Activated CD4-positive, alpha-beta T cell treated with anti-CD3 and anti-CD28 coated beads for 36 hours (primary cell): ENCODE data around the gene MAN1C1. TPM values are rescaled to one million over a fixed set of nuclear protein-coding genes. Genes with fewer than 3 reads are reported as not detected.
"Not testable (repeated sequence)": the region's sequence is repeated elsewhere in the genome, so short reads cannot be mapped to it uniquely, and the experiment has no call there.

Experiments used
- ATAC-seq: fragments of 200-7000 bp; cut with Tn5 transposase; one replicate; pipeline ENCODE4 v1.10.0; 2021; ENCODE audit warnings: mild to moderate bottlenecking, moderate library complexity
- CTCF ChIA-PET: fragments of 350-600 bp; sonication (Branson Sonifier 250); formaldehyde crosslinking; loops from one replicate; lab custom pipeline; 2021; ENCODE audit warnings: antibody characterized with exemption; lab: Charles Lee
- POLR2A ChIA-PET: fragments of 350-600 bp; sonication (Branson Sonifier 250); formaldehyde crosslinking; loops from one replicate; lab custom pipeline; 2021; ENCODE audit warnings: antibody characterized with exemption, inconsistent platforms; lab: Charles Lee
- DNase-seq: peaks from one replicate; pipeline ENCODE4 v3.0.0-alpha.2; 2020
- H3K27ac Mint-ChIP-seq: one replicate; pipeline ENCODE4 v1.8.0; 2021; ENCODE audit warnings: mixed read lengths
- H3K27me3 Mint-ChIP-seq: one replicate; pipeline ENCODE4 v1.8.0; 2021; ENCODE audit warnings: mixed read lengths
- H3K36me3 Mint-ChIP-seq: one replicate; pipeline ENCODE4 v1.8.0; 2021; ENCODE audit warnings: low read depth, mixed read lengths
- H3K4me1 Mint-ChIP-seq: one replicate; pipeline ENCODE4 v1.8.0; 2021; ENCODE audit warnings: mixed read lengths
- H3K4me3 Mint-ChIP-seq: one replicate; pipeline ENCODE4 v1.8.0; 2021; ENCODE audit warnings: mild to moderate bottlenecking, moderate library complexity, mixed read lengths
- H3K9me3 Mint-ChIP-seq: one replicate; pipeline ENCODE4 v1.8.0; 2021; ENCODE audit warnings: low read depth, mixed read lengths
- intact Hi-C, 2 experiments: fragments of 100-400 bp; cut with DNase I in 1 of 2; cut with micrococcal nuclease in 1 of 2; formaldehyde crosslinking; loops; one replicate each; pipeline versions ENCODE4 v1.14.2 to v1.15.1; 2022 to 2024; cut with DNase I, micrococcal nuclease
- total RNA-seq, 2 experiments: library from RNA; stranded (reverse); gene quantifications; one replicate each; pipeline ENCODE4 v1.2.3, GENCODE V29; 2021

Gene MAN1C1
- total RNA-seq, 2 experiments from 2014 or later, result 10.0 to 10.1 TPM

DNA sequence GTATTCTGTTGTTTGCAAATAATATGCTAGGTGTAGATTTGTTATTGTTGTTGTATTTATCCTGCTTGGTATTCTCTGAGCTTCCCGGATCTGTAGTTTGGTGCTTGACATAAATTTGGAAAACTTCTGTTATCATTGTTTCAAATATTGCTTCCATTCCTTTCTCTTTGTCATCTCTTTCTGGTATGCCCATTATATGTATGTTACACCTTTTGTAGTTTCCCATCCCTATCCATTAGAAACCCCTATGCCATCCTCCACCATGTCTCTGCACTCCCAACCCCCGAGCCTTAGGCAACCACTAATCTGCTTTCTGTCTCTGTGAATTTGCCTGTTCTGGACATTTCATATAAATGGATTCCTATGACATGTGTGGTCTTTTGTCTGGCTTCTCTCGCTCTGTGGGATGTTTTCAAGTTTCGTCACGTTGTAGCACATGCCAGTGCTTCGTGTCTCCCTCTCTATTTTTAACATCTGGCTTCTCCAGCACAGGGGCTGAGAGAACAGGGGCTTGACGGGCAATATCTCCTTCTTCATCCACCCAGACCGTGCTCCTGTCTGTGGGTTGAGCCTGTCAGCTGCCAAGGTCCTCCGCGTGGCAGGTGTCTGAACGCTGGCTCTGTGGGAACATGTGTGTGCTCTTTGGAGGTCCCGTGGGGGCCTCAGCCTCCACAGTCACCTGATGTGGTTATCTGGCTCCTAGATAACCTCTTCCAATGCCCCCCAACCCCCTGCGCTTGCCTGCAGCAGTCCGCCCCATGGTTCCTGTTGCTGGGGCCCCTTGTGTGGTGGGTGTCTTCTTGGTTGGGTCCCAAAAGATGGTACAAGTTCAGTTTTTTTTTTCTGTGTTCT lies 32.8 kb upstream of the MAN1C1 start:
- intact Hi-C loops, result no loop called here
- H3K4me3 Mint-ChIP-seq, result no peak overlapping the region
- H3K4me1 Mint-ChIP-seq, result peaks cover 2% of the 10 kb centered on the region
- H3K9me3 Mint-ChIP-seq, result no peaks in the 10 kb centered on the region
- ATAC-seq (no peak), DNase-seq (no peak)
- no peak overlapping the region for H3K27ac Mint-ChIP-seq
- CTCF ChIA-PET, result interaction anchor here (0.6 to 1.3 kb wide), 3 partner anchors 15 to 642 kb away, joined by 3 to 4 read pairs (median 3); no protein-coding TSS in a partner anchor
- POLR2A ChIA-PET, result no interaction called here
- no peaks in the 10 kb centered on the region for H3K36me3 Mint-ChIP-seq
- no peaks in the 10 kb centered on the region for H3K27me3 Mint-ChIP-seq

DNA sequence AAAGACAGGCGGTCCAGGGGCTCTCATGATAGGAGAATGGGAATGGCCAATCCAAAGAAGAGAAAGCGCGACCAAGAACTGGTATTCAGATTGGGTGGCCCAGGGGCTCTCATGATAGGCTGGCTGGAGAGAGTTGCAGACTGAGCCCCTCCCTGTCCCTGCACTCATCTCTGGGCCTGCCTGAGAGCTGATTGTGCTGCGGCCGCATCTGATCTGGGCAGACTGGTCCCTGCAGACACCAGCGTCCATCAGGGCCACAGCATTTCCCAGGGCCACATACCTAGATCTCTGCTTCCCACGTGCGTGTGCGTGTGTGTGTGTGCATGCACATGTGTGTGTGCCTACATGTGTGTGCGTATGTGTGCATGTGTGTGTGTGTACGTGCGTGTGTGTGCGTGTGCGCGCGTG lies 30.4 kb upstream of the MAN1C1 start:
- intact Hi-C loops, result no loop called here
- H3K36me3 Mint-ChIP-seq, result no peaks in the 10 kb centered on the region
- no peak for ATAC-seq
- no peak overlapping the region for H3K27ac Mint-ChIP-seq
- DNase-seq, result no peak
- H3K9me3 Mint-ChIP-seq, result no peaks in the 10 kb centered on the region
- H3K4me3 Mint-ChIP-seq, result no peak overlapping the region
- CTCF ChIA-PET, result no interaction called here
- POLR2A ChIA-PET, result no interaction called here
- no peaks in the 10 kb centered on the region for H3K27me3 Mint-ChIP-seq
- H3K4me1 Mint-ChIP-seq, result peaks cover 9% of the 10 kb centered on the region

DNA sequence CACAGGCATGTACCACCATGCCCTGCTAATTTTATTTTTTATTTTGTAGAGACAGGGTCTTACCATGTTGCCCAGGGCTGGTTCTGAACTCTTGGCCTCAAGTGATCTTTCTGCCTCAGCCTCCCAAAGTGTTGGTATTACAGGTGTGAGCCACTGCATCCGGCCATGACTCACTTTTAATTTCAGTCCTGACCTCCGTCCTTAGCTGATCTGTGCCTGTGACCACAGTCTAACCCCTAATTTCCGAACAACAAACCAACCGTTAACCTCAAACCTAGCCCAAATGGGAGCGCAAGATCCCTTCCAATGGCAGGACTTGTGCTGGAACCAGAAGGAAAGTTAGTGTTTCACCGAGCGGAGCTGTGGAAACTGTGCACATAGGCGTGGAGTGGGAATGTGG lies 29.3 kb upstream of the MAN1C1 start:
- intact Hi-C loops, result no loop called here

DNA sequence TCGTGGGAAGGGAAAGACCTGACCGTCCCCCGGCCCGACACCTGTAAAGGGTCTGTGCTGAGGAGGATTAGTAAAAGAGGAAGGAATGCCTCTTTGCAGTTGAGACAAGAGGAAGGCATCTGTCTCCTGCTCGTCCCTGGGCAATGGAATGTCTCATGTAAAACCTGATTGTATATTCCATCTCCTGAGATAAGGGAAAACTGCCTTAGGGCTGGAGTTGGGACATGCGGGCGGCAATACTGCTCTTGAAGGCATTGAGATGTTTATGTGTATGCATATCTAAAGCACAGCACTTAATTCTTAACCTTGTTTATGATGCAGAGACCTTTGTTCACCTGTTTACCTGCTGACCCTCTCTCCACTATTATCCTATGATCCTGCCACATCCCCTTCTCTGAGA lies 28.4 kb upstream of the MAN1C1 start:
- H3K36me3 Mint-ChIP-seq, H3K4me1 Mint-ChIP-seq, H3K4me3 Mint-ChIP-seq, H3K9me3 Mint-ChIP-seq, POLR2A ChIA-PET, H3K27ac Mint-ChIP-seq, intact Hi-C loops, H3K27me3 Mint-ChIP-seq, CTCF ChIA-PET, ATAC-seq, DNase-seq: not testable (repeated sequence)

More for the DNA sequence above, 29.3 kb upstream of the MAN1C1 start:
- ChIA-PET CTCF (interaction anchor here (0.7 to 1.0 kb wide), 2 partner anchors 11 to 137 kb away, joined by 4 to 6 read pairs; no protein-coding TSS in a partner anchor), POLR2A (no interaction called here)
- Mint-ChIP-seq H3K4me1 (peaks cover 9% of the 10 kb centered on the region), H3K4me3 (no peak overlapping the region), H3K36me3 (no peaks in the 10 kb centered on the region), H3K27me3 (no peaks in the 10 kb centered on the region), H3K27ac (no peak overlapping the region), H3K9me3 (no peaks in the 10 kb centered on the region)
- DNase-seq (no peak), ATAC-seq (no peak)

DNA sequence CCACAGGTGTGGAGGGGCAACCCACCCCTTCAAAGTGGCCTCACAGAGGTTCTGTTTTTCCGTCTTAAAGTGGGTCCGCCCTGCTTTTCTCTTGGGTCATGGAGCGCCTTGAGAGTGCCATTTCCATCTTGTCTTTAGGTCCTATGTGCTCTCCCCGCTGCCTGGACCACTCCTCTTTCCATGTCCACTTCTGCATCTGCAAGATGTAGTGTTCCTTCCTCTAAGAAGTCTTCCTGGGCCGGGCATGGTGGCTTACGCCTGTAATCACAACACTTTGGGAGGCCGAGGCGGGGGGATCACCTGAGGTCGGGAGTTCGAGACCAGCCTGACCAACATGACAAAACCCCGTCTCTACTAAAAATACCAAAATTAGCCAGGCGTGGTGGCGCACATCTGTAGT lies 27.8 kb upstream of the MAN1C1 start:
- POLR2A ChIA-PET, H3K4me1 Mint-ChIP-seq, DNase-seq, H3K4me3 Mint-ChIP-seq, H3K27me3 Mint-ChIP-seq, H3K27ac Mint-ChIP-seq, intact Hi-C loops, H3K36me3 Mint-ChIP-seq, H3K9me3 Mint-ChIP-seq, ATAC-seq: not testable (repeated sequence)
- CTCF ChIA-PET, result interaction anchor here (1.3 kb wide), 1 partner anchor 16 kb away, joined by 7 read pairs; no protein-coding TSS in a partner anchor

DNA sequence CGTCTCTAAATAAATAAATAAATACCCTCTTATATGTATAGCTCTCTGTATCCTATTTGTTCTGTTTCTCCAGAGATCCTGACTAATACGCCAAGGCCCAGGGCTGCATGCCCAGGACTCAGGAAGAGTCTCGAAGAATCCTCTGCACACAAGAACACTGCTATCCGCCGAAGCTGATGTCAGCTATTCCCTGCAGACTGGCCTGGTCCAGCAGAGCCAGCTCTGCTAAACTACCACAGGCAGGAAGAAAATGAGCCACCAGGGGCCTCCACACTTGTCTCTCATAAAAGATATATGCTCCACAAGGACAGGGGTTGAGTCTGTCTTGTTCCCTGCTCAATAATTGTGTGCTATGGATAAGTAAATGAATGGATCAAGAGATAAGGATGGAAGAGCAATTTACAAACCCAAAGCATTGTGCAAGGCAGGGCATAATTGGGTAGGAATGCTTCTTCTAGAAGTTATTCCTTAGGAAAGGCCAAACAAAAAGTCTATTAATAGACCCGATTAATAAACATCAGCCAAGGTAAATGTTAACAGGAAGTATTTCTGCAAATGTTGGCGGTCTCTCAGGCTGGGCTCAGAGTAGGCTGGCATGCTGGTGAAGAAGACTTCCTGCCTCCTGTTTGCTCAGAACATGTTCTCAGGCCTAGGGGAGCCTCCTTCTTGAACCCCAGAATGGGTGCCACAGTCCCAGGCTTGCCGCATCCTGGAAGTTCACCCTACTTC lies 26.3 kb upstream of the MAN1C1 start:
- DNase-seq, result no peak
- Mint-ChIP-seq H3K4me3 (no peak overlapping the region), H3K27ac (no peak overlapping the region), H3K27me3 (no peaks in the 10 kb centered on the region), H3K36me3 (no peaks in the 10 kb centered on the region), H3K4me1 (peaks cover 9% of the 10 kb centered on the region), H3K9me3 (no peaks in the 10 kb centered on the region)
- POLR2A ChIA-PET, result no interaction called here
- intact Hi-C loops, result no loop called here
- CTCF ChIA-PET, result interaction anchor here (0.6 to 1.3 kb wide), 2 partner anchors 18 to 328 kb away, joined by 3 to 7 read pairs; no protein-coding TSS in a partner anchor
- ATAC-seq, result no peak

DNA sequence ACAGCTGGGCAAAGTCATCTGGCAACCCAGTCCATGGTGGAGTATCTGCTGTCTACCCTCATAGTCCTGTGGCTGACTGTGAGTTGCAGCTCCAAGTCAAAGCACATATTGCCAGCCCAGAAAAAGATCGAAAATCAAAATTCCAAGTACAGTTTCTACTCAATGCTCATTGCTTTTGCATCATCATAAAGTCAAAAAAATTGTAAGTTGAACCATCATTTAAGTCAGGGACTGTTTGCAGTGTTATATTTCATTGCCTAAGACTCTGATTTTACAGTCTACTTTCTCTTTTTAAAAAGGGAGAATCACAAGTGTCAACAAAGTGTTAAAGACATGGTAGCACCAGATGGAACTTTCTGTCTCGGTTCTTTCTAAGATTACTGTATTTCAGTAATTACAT lies 22.7 kb upstream of the MAN1C1 start:
- ChIA-PET POLR2A (interaction anchor here (0.6 kb wide), 1 partner anchor 99 kb away, joined by 3 read pairs; no protein-coding TSS in a partner anchor), CTCF (interaction anchor here (0.6 to 0.8 kb wide), 2 partner anchors 14 to 22 kb away, joined by 3 read pairs; no protein-coding TSS in a partner anchor)
- Mint-ChIP-seq H3K4me1 (peaks cover 7% of the 10 kb centered on the region), H3K36me3 (peaks cover 3% of the 10 kb centered on the region), H3K9me3 (peaks cover 1% of the 10 kb centered on the region), H3K27me3 (no peaks in the 10 kb centered on the region), H3K4me3 (no peak overlapping the region), H3K27ac (no peak overlapping the region)
- DNase-seq (no peak), ATAC-seq (no peak)
- intact Hi-C loops, result no loop called here

DNA sequence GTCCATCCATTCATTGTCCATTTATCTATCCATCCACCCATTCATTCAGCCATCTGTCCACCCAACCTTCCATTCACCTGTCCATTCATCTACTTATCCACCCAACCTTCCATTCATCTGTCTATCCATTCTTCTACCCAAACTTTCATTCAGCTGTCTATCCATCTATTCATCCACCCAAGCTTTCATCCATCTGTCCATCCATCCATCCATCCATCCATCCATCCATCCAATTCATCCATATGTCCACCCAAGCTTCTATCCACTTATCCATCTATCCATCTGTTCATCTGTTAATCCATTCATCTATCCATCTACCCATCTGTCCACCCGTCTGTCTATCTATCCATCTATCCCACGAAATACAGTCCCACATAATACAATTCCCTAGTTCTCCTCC lies 21.6 kb upstream of the MAN1C1 start:
- ATAC-seq, result no peak
- peaks cover 4% of the 10 kb centered on the region for H3K9me3 Mint-ChIP-seq
- H3K4me3 Mint-ChIP-seq, result no peak overlapping the region
- ChIA-PET CTCF (no interaction called here), POLR2A (no interaction called here)
- no peak for DNase-seq
- peaks cover 5% of the 10 kb centered on the region for H3K36me3 Mint-ChIP-seq
- peaks cover 7% of the 10 kb centered on the region for H3K4me1 Mint-ChIP-seq
- intact Hi-C loops, result no loop called here
- H3K27me3 Mint-ChIP-seq, result no peaks in the 10 kb centered on the region
- H3K27ac Mint-ChIP-seq, result no peak overlapping the region

DNA sequence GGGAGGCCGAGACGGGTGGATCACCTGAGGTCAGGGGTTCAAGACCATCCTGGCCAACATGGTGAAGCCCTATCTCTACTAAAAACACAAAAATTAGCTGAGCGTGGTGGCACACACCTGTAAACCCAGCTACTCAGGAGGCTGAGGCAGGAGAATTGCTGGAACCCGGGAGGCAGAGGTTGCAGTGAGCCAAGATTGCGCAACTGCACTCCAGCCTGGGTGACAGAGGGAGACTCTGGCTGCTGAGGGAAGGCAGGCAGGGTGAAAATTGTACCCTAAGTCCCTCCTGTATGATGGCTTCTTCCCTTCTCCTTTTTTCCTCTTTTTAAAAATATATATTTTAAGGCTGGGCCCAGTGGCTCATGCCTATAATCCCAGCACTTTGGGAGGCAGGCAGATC lies 19.9 kb upstream of the MAN1C1 start:
- H3K4me1 Mint-ChIP-seq, ATAC-seq, intact Hi-C loops, H3K9me3 Mint-ChIP-seq, H3K36me3 Mint-ChIP-seq, H3K27me3 Mint-ChIP-seq, DNase-seq, H3K4me3 Mint-ChIP-seq, H3K27ac Mint-ChIP-seq, POLR2A ChIA-PET: not testable (repeated sequence)
- CTCF ChIA-PET, result interaction anchor here (0.5 kb wide), 1 partner anchor 365 kb away, joined by 3 read pairs; no protein-coding TSS in a partner anchor

DNA sequence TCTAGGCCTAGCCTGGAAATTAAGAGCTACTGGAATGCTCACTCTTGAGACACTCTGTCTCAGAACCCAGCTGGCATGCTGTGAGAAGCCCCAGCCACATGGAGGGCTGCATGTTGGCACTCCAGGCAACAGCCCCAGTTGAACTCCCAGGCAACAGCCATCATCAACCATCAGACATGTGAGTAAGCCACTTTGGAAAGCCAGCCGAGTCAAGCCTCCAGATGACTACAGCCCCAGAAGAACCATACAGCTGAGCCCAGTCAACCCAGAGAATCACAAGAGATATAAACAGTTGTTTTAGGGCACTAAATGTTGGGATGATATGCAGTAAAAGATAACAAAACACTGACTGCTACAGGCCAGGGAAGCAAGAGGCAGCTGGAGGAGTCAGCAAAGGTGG lies 17.7 kb upstream of the MAN1C1 start:
- Mint-ChIP-seq H3K27ac (no peak overlapping the region), H3K27me3 (no peaks in the 10 kb centered on the region), H3K4me3 (no peak overlapping the region), H3K4me1 (no peaks in the 10 kb centered on the region), H3K9me3 (peaks cover 4% of the 10 kb centered on the region), H3K36me3 (peaks cover 5% of the 10 kb centered on the region)
- POLR2A ChIA-PET, result interaction anchor here (0.6 kb wide), 1 partner anchor 56 kb away, joined by 3 read pairs; no protein-coding TSS in a partner anchor
- CTCF ChIA-PET, result interaction anchor here (0.6 to 1.2 kb wide), 6 partner anchors 10 to 33 kb away, joined by 3 to 7 read pairs (median 4); no protein-coding TSS in a partner anchor
- intact Hi-C loops, result no loop called here
- ATAC-seq (no peak), DNase-seq (no peak)

DNA sequence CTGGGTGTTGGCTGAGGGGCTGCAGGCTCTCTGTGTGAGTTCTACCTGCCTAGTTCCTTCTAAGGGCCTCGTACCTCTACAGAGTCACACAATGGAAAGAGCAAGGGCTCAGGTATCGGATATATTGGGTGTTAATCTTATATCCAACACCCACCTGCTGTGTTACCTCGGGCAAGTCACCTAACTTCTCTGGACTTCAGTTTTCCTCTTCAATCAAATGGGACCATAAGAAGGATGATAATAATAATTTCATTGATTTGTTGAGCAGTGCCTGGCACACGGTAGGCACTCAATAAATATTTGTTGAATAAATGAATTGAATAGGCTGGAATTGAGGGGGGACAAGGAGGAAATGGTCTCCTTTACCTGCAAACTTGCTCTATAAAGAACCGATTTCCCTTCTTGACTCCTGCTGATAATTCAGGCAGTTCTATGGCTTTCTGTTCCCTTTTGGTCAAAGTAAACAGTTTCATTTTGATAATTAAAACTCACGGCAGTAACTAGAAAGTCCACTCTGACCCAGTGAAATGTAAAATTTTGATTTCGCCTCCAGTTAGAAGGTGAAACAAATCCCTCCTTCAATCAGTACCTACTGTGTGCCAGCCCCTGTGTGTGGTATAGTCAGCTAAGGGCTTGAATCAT lies 16.5 kb upstream of the MAN1C1 start:
- ChIA-PET POLR2A (no interaction called here), CTCF (interaction anchor here (0.7 kb wide), 1 partner anchor 345 kb away, joined by 3 read pairs; no protein-coding TSS in a partner anchor)
- DNase-seq, result no peak

More for the DNA sequence above, 16.5 kb upstream of the MAN1C1 start:
- intact Hi-C loops, result no loop called here
- Mint-ChIP-seq H3K27me3 (no peaks in the 10 kb centered on the region), H3K9me3 (peaks cover 4% of the 10 kb centered on the region), H3K4me3 (no peak overlapping the region), H3K4me1 (no peaks in the 10 kb centered on the region), H3K27ac (no peak overlapping the region), H3K36me3 (peaks cover 5% of the 10 kb centered on the region)
- no peak for ATAC-seq
